GM10248 (cell line): ENCODE data around the gene KIFC3.

ENCODE experiments used
- CTCF ChIA-PET: fragments of 300-600 bp; sonication (Branson Sonifier 250); formaldehyde crosslinking; extraction: SDS; loops from one replicate; lab custom pipeline; 2021; ENCODE audit warnings: antibody characterized with exemption; lab: Yijun Ruan, JAX
- POLR2A ChIA-PET: fragments of 350-650 bp; sonication (Branson Sonifier 250); formaldehyde crosslinking; extraction: SDS; loops from one replicate; lab custom pipeline; 2020; ENCODE audit warnings: antibody characterized with exemption; lab: Yijun Ruan, JAX
- DNase-seq: peaks from one replicate; pipeline ENCODE4 v3.0.0; 2012; ENCODE audit errors: extremely low spot score
- TF ChIP-seq, protein P1 (sequence below): IDR thresholded peaks from 2 replicates; pipeline ENCODE4 v1.5.1; 2012; ENCODE audit warnings: mild to moderate bottlenecking, low read depth; ENCODE audit errors: extremely low read depth, missing control alignments, control extremely low read depth

The KIFC3 gene

DNA sequence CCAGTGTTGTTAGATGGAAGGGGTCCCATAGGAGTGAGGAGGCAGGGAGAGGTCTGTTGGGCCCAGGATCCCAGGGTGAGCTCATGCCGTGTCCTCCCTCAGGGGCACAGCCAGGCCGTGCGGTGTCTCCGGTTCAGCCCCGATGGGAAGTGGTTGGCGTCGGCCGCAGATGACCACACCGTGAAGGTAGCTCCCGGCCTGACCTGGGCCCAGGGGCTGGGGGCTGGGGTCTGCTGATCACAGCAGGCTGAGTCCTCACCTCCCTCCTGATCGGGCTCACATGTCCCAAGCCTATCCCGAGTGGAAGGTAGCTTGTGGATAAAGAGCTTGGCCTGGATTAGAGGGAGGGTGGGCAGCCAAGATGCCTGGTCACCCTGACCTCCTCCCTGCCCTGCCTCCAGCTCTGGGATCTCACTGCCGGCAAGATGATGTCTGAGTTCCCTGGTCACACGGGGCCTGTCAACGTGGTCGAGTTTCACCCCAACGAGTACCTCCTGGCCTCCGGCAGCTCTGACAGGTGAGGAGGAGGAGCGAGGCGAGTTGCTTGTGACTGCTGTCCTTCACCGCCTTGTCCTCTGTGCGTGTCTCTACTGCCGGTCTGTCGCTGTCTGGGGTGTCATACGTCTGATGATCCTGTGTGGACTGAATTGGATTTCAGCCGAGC is 50.6 kb downstream of the KIFC3 start:
- no peak for DNase-seq
- CTCF ChIA-PET: interaction anchor here (1.1 to 1.4 kb wide), 2 partner anchors 103 to 176 kb away, joined by 3 to 4 read pairs; no protein-coding TSS in a partner anchor
- TF ChIP-seq, protein P1, sequence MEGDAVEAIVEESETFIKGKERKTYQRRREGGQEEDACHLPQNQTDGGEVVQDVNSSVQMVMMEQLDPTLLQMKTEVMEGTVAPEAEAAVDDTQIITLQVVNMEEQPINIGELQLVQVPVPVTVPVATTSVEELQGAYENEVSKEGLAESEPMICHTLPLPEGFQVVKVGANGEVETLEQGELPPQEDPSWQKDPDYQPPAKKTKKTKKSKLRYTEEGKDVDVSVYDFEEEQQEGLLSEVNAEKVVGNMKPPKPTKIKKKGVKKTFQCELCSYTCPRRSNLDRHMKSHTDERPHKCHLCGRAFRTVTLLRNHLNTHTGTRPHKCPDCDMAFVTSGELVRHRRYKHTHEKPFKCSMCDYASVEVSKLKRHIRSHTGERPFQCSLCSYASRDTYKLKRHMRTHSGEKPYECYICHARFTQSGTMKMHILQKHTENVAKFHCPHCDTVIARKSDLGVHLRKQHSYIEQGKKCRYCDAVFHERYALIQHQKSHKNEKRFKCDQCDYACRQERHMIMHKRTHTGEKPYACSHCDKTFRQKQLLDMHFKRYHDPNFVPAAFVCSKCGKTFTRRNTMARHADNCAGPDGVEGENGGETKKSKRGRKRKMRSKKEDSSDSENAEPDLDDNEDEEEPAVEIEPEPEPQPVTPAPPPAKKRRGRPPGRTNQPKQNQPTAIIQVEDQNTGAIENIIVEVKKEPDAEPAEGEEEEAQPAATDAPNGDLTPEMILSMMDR: no peak
- POLR2A ChIA-PET: no interaction called here

DNA sequence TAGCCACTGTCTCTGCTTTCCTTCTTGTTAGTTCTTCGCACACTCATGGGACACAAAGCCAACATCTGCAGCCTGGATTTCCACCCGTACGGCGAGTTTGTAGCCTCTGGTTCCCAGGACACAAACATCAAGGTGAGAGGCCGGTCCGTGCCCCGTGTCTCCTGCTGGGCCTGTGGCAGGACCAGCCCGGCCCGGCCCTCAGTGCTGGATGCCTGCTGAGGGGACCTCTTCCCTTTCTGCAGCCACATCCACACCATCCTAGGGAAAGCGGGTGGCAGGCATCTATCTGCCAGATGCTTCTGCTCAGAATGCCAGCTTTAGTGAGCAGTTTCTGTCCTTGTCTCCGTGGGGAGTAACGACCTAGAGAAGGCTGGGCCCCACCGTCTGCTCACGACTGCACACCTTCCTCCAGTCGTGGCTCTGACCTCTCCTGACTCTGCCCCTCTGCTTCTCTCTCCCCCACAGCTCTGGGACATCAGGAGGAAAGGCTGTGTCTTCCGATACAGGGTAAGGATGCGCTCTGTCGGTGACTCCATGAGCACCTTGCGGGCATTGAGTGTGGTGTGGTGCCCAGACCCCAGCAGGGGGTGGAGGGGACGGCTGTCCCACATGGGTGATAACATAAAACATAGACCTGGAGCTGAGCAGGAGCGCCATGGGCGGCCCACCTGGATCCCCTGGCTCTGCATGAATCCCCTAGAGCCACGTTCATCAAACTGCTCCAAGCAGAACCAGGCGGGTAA is 51.3 kb downstream of the KIFC3 start:
- TF ChIP-seq, protein P1: no peak
- POLR2A ChIA-PET: no interaction called here
- CTCF ChIA-PET: interaction anchor here (1.4 kb wide), 1 partner anchor 103 kb away, joined by 3 read pairs; no protein-coding TSS in a partner anchor
- no peak for DNase-seq

DNA sequence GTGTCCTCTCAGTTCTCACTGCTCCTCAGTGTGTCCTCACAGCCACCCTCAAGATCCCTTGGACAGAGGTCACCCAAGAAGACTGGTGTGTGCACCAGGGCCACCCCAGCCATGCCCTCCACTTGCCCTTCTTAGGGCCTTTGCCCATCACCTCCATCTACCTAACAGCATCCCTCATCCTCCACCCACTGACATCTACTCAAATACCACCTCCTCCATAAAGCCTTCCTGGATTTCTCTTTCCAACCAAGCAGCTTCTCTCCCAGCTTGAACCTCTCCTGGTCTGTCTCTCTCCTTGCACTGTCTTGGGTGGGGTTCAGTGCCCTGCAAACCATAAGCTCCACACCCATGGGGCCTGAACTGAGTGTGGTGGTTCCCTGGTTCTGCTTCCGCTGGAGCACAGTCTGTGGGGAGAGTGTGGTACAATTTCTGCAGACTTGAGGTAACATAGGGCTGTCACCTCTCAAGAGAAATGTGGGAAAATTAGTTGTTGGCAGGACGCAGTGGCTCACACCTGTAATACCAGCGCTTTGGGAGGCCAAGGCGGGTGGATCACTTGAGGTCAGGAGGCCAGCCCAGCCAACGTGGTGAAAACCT is 52.3 kb downstream of the KIFC3 start:
- POLR2A ChIA-PET: no interaction called here
- CTCF ChIA-PET: interaction anchor here (1.2 kb wide), 1 partner anchor 159 kb away, joined by 4 read pairs; no protein-coding TSS in a partner anchor
- TF ChIP-seq, protein P1: no peak
- DNase-seq: no peak

DNA sequence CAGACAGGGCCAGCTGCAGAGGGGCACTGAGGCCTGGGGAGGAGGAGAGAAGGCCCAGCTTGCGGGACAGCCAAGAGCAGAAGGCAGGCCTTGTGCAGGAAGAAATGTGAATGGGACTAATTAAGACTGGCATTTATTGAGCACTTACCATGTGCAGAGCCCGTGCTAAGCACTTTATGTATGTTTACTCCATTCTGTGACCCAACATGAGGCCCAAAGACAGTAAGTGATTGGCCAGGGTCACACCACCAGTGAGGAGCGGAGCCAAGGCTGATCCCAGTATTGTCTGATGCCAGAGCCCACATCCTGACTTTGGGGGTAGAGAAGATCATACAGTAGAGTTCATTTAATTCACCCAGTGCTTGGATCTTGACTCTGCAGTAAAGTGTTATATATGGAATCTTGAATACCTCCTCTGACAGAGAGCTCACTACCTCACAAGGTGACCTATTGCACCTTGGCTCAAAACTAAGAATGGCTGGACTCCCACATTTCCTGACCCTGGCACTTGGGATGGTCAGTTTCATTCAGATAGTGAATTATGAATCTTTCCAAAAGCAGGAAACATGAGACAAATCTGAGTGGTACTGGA is 53.1 kb downstream of the KIFC3 start:
- ChIA-PET CTCF (interaction anchor here (1.0 to 1.6 kb wide), 3 partner anchors 8 to 158 kb away, joined by 3 to 9 read pairs (median 4); no protein-coding TSS in a partner anchor), POLR2A (no interaction called here)
- TF ChIP-seq, protein P1: no peak
- DNase-seq: no peak

DNA sequence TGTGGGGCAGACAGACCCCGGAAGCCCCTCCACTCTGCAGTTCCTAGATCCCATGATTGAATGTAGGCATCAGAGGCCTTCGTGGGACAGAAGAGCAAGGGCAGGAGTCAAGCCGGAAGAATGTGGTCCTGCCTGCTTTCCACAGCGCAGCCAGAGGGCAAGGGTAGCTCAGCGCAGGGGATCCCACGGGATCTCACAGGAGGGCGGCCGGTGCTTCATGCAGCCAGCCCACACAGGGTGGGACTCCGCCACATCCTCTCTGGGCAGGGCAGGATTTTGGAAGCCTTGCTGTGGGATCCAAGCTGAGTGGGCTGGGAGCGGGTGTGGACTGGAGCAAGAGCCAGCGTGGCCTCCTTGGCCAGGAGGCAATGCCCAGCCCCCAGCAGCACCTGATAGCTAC is 53.7 kb downstream of the KIFC3 start:
- ChIA-PET CTCF (interaction anchor here (0.8 to 1.6 kb wide), 4 partner anchors 8 to 178 kb away, joined by 3 to 9 read pairs (median 3); no protein-coding TSS in a partner anchor), POLR2A (no interaction called here)
- TF ChIP-seq, protein P1: no peak
- no peak for DNase-seq

DNA sequence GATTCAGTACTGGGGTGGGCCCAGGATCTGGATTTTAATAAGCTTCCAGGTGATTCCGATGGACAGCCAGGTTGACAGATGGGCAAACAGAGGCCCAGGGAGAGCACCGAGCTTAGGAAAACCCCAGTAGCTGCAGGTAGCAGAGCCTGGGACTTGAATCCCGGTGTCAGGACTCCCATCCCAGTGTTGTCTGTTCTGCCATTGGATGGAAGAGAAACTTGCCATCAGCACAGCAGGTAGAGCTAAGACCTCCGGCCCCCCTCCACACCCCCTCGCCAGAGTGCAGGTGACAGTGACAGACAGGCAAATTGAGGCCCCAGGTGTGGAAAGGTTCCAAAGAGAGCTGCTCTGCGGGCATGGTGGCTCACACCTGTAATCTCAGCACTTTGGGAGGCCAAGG is 54.3 kb downstream of the KIFC3 start:
- CTCF ChIA-PET: interaction anchor here (0.8 to 1.6 kb wide), 5 partner anchors 8 to 177 kb away, joined by 3 to 9 read pairs (median 3); no protein-coding TSS in a partner anchor
- POLR2A ChIA-PET: no interaction called here
- TF ChIP-seq, protein P1: no peak
- no peak for DNase-seq
